ENCODE results near the gene NHLRC1.

Gene NHLRC1

GRCh38 chr6:18087396-18088165 is 34.9 kb downstream of the NHLRC1 start:
- CTCF ChIA-PET, result no interaction called here
- DNase-seq (ENCODE audit: extremely low spot score), result no peak
- POLR2A ChIA-PET, result no interaction called here
- TF ChIP-seq BHLHE40 (IDR thresholded peaks at IDR 0.05; ENCODE audit: borderline replicate concordance) (no peak), CTBP1 (IDR thresholded peaks at IDR 0.05; ENCODE audit: borderline replicate concordance) (no peak), ELF4 (IDR thresholded peaks at IDR 0.05) (no peak), HDGF (IDR thresholded peaks at IDR 0.05; ENCODE audit: borderline replicate concordance) (no peak), FOXM1 (IDR thresholded peaks at IDR 0.05; ENCODE audit: borderline replicate concordance) (no peak), ARNT (IDR thresholded peaks at IDR 0.05) (no peak), FOXK2 (IDR thresholded peaks at IDR 0.05) (no peak), FOXA1 (IDR thresholded peaks at IDR 0.05) (no peak), SP1 (IDR thresholded peaks at IDR 0.05) (no peak)

GRCh38 chr6:18081025-18081668 is 41.3 kb downstream of the NHLRC1 start:
- DNase-seq (ENCODE audit: extremely low spot score), result no peak
- CTCF ChIA-PET, result no interaction called here
- POLR2A ChIA-PET, result no interaction called here
- TF ChIP-seq PKNOX1 (IDR thresholded peaks at IDR 0.05), result no peak
- TF ChIP-seq ZNF384 (IDR thresholded peaks at IDR 0.05), result no peak
- no peak for TF ChIP-seq BHLHE40 (IDR thresholded peaks at IDR 0.05; ENCODE audit: borderline replicate concordance)
- TF ChIP-seq NFRKB (IDR thresholded peaks at IDR 0.05), result no peak
- TF ChIP-seq FOXA1 (IDR thresholded peaks at IDR 0.05), result no peak
- no peak for TF ChIP-seq SP1 (IDR thresholded peaks at IDR 0.05)
- TF ChIP-seq CTBP1 (IDR thresholded peaks at IDR 0.05; ENCODE audit: borderline replicate concordance), result no peak
- no peak for TF ChIP-seq ARNT (IDR thresholded peaks at IDR 0.05)
- TF ChIP-seq HDGF (IDR thresholded peaks at IDR 0.05; ENCODE audit: borderline replicate concordance), result no peak
- TF ChIP-seq SUZ12 (IDR thresholded peaks at IDR 0.05), result no peak
- TF ChIP-seq LEF1 (IDR thresholded peaks at IDR 0.05; ENCODE audit: borderline replicate concordance), result no peak
- TF ChIP-seq FOXK2 (IDR thresholded peaks at IDR 0.05), result no peak
- no peak for TF ChIP-seq L3MBTL2 (conservative IDR thresholded peaks at IDR 0.05)
- TF ChIP-seq ELF4 (IDR thresholded peaks at IDR 0.05), result no peak
- no peak for TF ChIP-seq FOXM1 (IDR thresholded peaks at IDR 0.05; ENCODE audit: borderline replicate concordance)

GRCh38 chr6:18080544-18080943 is 41.9 kb downstream of the NHLRC1 start:
- no peak for DNase-seq (ENCODE audit: extremely low spot score)
- CTCF ChIA-PET, result no interaction called here
- TF ChIP-seq SUZ12 (IDR thresholded peaks at IDR 0.05), result no peak
- no peak for TF ChIP-seq LEF1 (IDR thresholded peaks at IDR 0.05; ENCODE audit: borderline replicate concordance)
- no peak for TF ChIP-seq FOXK2 (IDR thresholded peaks at IDR 0.05)
- TF ChIP-seq CTBP1 (IDR thresholded peaks at IDR 0.05; ENCODE audit: borderline replicate concordance), result no peak
- no peak for TF ChIP-seq SP1 (IDR thresholded peaks at IDR 0.05)
- no peak for TF ChIP-seq L3MBTL2 (conservative IDR thresholded peaks at IDR 0.05)
- TF ChIP-seq HDGF (IDR thresholded peaks at IDR 0.05; ENCODE audit: borderline replicate concordance), result no peak
- no peak for TF ChIP-seq NFRKB (IDR thresholded peaks at IDR 0.05)
- TF ChIP-seq ZNF384 (IDR thresholded peaks at IDR 0.05), result no peak
- TF ChIP-seq BHLHE40 (IDR thresholded peaks at IDR 0.05; ENCODE audit: borderline replicate concordance), result no peak
- TF ChIP-seq FOXM1 (IDR thresholded peaks at IDR 0.05; ENCODE audit: borderline replicate concordance), result no peak
- POLR2A ChIA-PET, result no interaction called here

- ChIA-PET CTCF (no interaction called here), POLR2A (no interaction called here)
- no peak for DNase-seq (ENCODE audit: extremely low spot score)
- TF ChIP-seq HDGF (IDR thresholded peaks at IDR 0.05; ENCODE audit: borderline replicate concordance) (no peak), SUZ12 (IDR thresholded peaks at IDR 0.05) (no peak), PKNOX1 (IDR thresholded peaks at IDR 0.05) (no peak), ELF4 (IDR thresholded peaks at IDR 0.05) (no peak), BHLHE40 (IDR thresholded peaks at IDR 0.05; ENCODE audit: borderline replicate concordance) (no peak), FOXM1 (IDR thresholded peaks at IDR 0.05; ENCODE audit: borderline replicate concordance) (no peak), ZNF384 (IDR thresholded peaks at IDR 0.05) (no peak)
Measured at GRCh38 chr6:18078866-18079265, 43.6 kb downstream of the NHLRC1 start.

GRCh38 chr6:18076231-18076630 is 46.2 kb downstream of the NHLRC1 start:
- no peak for DNase-seq (ENCODE audit: extremely low spot score)
- ChIA-PET POLR2A (no interaction called here), CTCF (no interaction called here)
- TF ChIP-seq ELF4 (IDR thresholded peaks at IDR 0.05) (no peak), LEF1 (IDR thresholded peaks at IDR 0.05; ENCODE audit: borderline replicate concordance) (no peak), PKNOX1 (IDR thresholded peaks at IDR 0.05) (no peak), TARDBP (IDR thresholded peaks at IDR 0.05) (no peak), FOXK2 (IDR thresholded peaks at IDR 0.05) (no peak), ZNF384 (IDR thresholded peaks at IDR 0.05) (no peak), BHLHE40 (IDR thresholded peaks at IDR 0.05; ENCODE audit: borderline replicate concordance) (no peak)

- no peak for DNase-seq (ENCODE audit: extremely low spot score)
- CTCF ChIA-PET, result no interaction called here
- TF ChIP-seq LEF1 (IDR thresholded peaks at IDR 0.05; ENCODE audit: borderline replicate concordance) (no peak), ELF4 (IDR thresholded peaks at IDR 0.05) (no peak), L3MBTL2 (conservative IDR thresholded peaks at IDR 0.05) (no peak), ARNT (IDR thresholded peaks at IDR 0.05) (no peak), NFRKB (IDR thresholded peaks at IDR 0.05) (no peak), FOXA1 (IDR thresholded peaks at IDR 0.05) (no peak)
- POLR2A ChIA-PET, result no interaction called here
Measured at GRCh38 chr6:18072841-18073240, 49.6 kb downstream of the NHLRC1 start.

Measured in HEK293T (cell line).